Coronary artery (tissue), 2 donors: ENCODE data around the gene RAMP3.

Experiments used
- DNase-seq: peaks from one replicate; pipeline ENCODE4 v3.0.0-alpha.2; 2017; ENCODE audit warnings: low spot score
- H3K27ac ChIP-seq, 2 donors: fragments of 200-600 bp; sonication (generic); one replicate each; pipeline ENCODE4 v1.5.1; 2016 to 2019
- H3K4me3 ChIP-seq: fragments of 200-600 bp; sonication (generic); 2 replicates; pipeline ENCODE4 v1.5.1; 2016; ENCODE audit warnings: mild to moderate bottlenecking, moderate library complexity
- CTCF ChIP-seq: fragments of 200-600 bp; sonication (generic); IDR thresholded peaks from one replicate; pipeline ENCODE4 v1.5.1; 2019; ENCODE audit warnings: antibody characterized with exemption

Gene RAMP3

GRCh38 chr7:45131891-45132290, 25.7 kb upstream of the RAMP3 start:
- H3K4me3 ChIP-seq = no peak overlapping the region
- no peak for TF ChIP-seq CTCF
- no peak for DNase-seq
- no peak overlapping the region for H3K27ac ChIP-seq

- Histone ChIP-seq H3K27ac (no peak overlapping the region), H3K4me3 (no peak overlapping the region)
- no peak for DNase-seq
- TF ChIP-seq CTCF = no peak
These were observed 24.8 kb upstream of the RAMP3 start for GRCh38 chr7:45132708-45133320.

- TF ChIP-seq CTCF = no peak
- no peak overlapping the region for H3K27ac ChIP-seq
These were observed 24.2 kb upstream of the RAMP3 start for GRCh38 chr7:45133352-45133751.

GRCh38 chr7:45133877-45134276, 23.7 kb upstream of the RAMP3 start:
- H3K27ac ChIP-seq = no peak overlapping the region
- DNase-seq = no peak
- no peak for TF ChIP-seq CTCF
- no peak overlapping the region for H3K4me3 ChIP-seq

More at GRCh38 chr7:45133352-45133751, 24.2 kb upstream of the RAMP3 start:
- no peak overlapping the region for H3K4me3 ChIP-seq
- no peak for DNase-seq

GRCh38 chr7:45136106-45137060, 21.2 kb upstream of the RAMP3 start:
- Histone ChIP-seq H3K27ac (no peak overlapping the region), H3K4me3 (no peak overlapping the region)
- peak; percentile 67 for TF ChIP-seq CTCF
- DNase-seq = no peak

- no peak overlapping the region for H3K4me3 ChIP-seq
- no peak for DNase-seq
- no peak overlapping the region for H3K27ac ChIP-seq
- TF ChIP-seq CTCF = no peak
These were observed 18.9 kb upstream of the RAMP3 start for GRCh38 chr7:45138433-45139267.
